ENCODE results near the gene CEP126. TPM values are rescaled to one million over a fixed set of nuclear protein-coding genes. Genes with fewer than 3 reads are reported as not detected.

CEP126 gene
- total RNA-seq, 1 donor from 2014 or later, result 2.1 TPM

DNA sequence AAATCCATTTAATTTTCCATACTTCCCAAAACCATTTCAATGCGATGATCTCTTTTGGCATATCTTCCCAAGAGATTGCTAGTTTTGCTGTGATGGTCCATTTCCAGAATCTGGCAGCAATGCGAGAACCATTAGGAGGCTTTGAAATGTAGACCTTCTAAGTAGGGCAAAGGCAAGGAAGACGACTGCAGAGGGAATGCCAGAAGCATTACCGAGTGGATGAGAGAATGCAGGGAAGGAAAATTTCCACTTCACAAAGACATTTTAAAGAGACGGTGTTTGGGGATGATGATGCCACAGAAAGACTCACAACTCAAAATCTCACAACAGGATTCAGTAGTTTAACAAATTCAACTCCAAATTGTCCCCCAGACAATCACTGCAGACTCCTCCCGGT, 471 bp upstream of the CEP126 start:
- no peaks in the 10 kb centered on the region for H3K36me3 Mint-ChIP-seq (ENCODE audit: low read depth, unreplicated experiment)
- peaks cover 18% of the 10 kb centered on the region for H3K4me1 ChIP-seq (ENCODE audit: insufficient read depth, low read length)
- H3K27ac ChIP-seq (ENCODE audit: low read depth, low read length), result peak overlapping the region; percentile 85
- DNase-seq (ENCODE audit: low read depth) (peak; percentile 25), FAIRE-seq (no peak)
- no peaks in the 10 kb centered on the region for H3K36me3 ChIP-seq (ENCODE audit: insufficient read depth, low read length)
- peak overlapping the region; percentile 95 for H3K4me3 Mint-ChIP-seq (ENCODE audit: unreplicated experiment)
- H2AFZ ChIP-seq (ENCODE audit: low read depth, low read length), result peak overlapping the region; percentile 94
- peak overlapping the region; percentile 84 for H3K9ac ChIP-seq (ENCODE audit: low read length)
- no peaks in the 10 kb centered on the region for H3K9me3 Mint-ChIP-seq (ENCODE audit: unreplicated experiment)
- TF ChIP-seq EZH2 (IDR thresholded peaks at IDR 0.05; ENCODE audit: insufficient read depth, low read length), result no peak
- TF ChIP-seq, protein P1, sequence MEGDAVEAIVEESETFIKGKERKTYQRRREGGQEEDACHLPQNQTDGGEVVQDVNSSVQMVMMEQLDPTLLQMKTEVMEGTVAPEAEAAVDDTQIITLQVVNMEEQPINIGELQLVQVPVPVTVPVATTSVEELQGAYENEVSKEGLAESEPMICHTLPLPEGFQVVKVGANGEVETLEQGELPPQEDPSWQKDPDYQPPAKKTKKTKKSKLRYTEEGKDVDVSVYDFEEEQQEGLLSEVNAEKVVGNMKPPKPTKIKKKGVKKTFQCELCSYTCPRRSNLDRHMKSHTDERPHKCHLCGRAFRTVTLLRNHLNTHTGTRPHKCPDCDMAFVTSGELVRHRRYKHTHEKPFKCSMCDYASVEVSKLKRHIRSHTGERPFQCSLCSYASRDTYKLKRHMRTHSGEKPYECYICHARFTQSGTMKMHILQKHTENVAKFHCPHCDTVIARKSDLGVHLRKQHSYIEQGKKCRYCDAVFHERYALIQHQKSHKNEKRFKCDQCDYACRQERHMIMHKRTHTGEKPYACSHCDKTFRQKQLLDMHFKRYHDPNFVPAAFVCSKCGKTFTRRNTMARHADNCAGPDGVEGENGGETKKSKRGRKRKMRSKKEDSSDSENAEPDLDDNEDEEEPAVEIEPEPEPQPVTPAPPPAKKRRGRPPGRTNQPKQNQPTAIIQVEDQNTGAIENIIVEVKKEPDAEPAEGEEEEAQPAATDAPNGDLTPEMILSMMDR (IDR thresholded peaks at IDR 0.05; ENCODE audit: insufficient read depth, low read depth, low read length), result no peak
- no peaks in the 10 kb centered on the region for H3K9me3 ChIP-seq (ENCODE audit: insufficient read depth, low read depth, low read length)
- peak overlapping the region; percentile 70 for H3K27ac Mint-ChIP-seq (ENCODE audit: unreplicated experiment)
- peak overlapping the region; percentile 77 for H3K4me3 ChIP-seq (ENCODE audit: insufficient read depth, low read depth, low read length)
- no peaks in the 10 kb centered on the region for H3K27me3 ChIP-seq (ENCODE audit: insufficient read depth, low read length)
- H4K20me1 ChIP-seq (ENCODE audit: insufficient read depth, low read length), result no peaks in the 10 kb centered on the region
- no peaks in the 10 kb centered on the region for H3K79me2 ChIP-seq (ENCODE audit: insufficient read depth, low read length)
- no peaks in the 10 kb centered on the region for H3K27me3 Mint-ChIP-seq (ENCODE audit: low read depth, unreplicated experiment)
- no peaks in the 10 kb centered on the region for H3K4me1 Mint-ChIP-seq (ENCODE audit: low read depth, unreplicated experiment)
- H3K4me2 ChIP-seq (ENCODE audit: low read length), result peak overlapping the region; percentile 98

DNA sequence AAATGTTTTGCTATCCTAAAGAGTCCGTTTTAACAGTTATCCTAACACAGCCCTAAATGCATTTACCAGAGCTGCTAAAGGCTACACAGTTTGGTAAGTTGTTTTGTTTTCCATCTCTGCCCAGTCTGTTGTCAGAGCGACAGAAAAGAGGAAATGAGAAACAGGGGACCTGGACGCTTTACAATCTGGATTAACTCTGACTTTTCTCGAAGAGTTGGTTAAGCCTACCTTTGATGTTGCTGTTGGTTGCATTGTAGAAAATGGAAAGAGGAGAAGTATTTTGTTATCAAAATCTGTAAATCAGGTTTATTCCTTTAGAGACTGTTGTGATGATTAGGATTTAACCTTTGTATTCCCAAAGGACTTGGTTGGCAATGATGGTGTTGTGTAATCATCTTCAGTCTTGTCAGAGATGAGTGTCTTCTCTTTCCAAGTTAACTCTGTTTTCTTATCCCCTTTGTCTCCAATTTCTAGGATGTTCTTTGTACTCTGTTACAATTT, 1.0 kb downstream of the CEP126 start:
- Histone ChIP-seq H3K9ac (ENCODE audit: low read length) (peak overlapping the region; percentile 84), H3K4me1 (ENCODE audit: insufficient read depth, low read length) (peaks cover 18% of the 10 kb centered on the region), H3K79me2 (ENCODE audit: insufficient read depth, low read length) (no peaks in the 10 kb centered on the region), H3K27ac (ENCODE audit: low read depth, low read length) (peak overlapping the region; percentile 85), H2AFZ (ENCODE audit: low read depth, low read length) (peak overlapping the region; percentile 94), H3K4me2 (ENCODE audit: low read length) (peak overlapping the region; percentile 98), H3K4me3 (ENCODE audit: insufficient read depth, low read depth, low read length) (peak overlapping the region; percentile 77), H3K27me3 (ENCODE audit: insufficient read depth, low read length) (no peaks in the 10 kb centered on the region), H3K9me3 (ENCODE audit: insufficient read depth, low read depth, low read length) (no peaks in the 10 kb centered on the region), H3K36me3 (ENCODE audit: insufficient read depth, low read length) (no peaks in the 10 kb centered on the region), H4K20me1 (ENCODE audit: insufficient read depth, low read length) (no peaks in the 10 kb centered on the region)
- no peaks in the 10 kb centered on the region for H3K4me1 Mint-ChIP-seq (ENCODE audit: low read depth, unreplicated experiment)
- no peaks in the 10 kb centered on the region for H3K27me3 Mint-ChIP-seq (ENCODE audit: low read depth, unreplicated experiment)
- FAIRE-seq (peak; percentile 91), DNase-seq (ENCODE audit: low read depth) (peak; percentile 25)
- peak overlapping the region; percentile 95 for H3K4me3 Mint-ChIP-seq (ENCODE audit: unreplicated experiment)
- H3K36me3 Mint-ChIP-seq (ENCODE audit: low read depth, unreplicated experiment), result no peaks in the 10 kb centered on the region
- H3K9me3 Mint-ChIP-seq (ENCODE audit: unreplicated experiment), result no peaks in the 10 kb centered on the region
- H3K27ac Mint-ChIP-seq (ENCODE audit: unreplicated experiment), result peak overlapping the region; percentile 96
- TF ChIP-seq EZH2 (IDR thresholded peaks at IDR 0.05; ENCODE audit: insufficient read depth, low read length), result no peak
- TF ChIP-seq, protein P1 (IDR thresholded peaks at IDR 0.05; ENCODE audit: insufficient read depth, low read depth, low read length), result no peak

DNA sequence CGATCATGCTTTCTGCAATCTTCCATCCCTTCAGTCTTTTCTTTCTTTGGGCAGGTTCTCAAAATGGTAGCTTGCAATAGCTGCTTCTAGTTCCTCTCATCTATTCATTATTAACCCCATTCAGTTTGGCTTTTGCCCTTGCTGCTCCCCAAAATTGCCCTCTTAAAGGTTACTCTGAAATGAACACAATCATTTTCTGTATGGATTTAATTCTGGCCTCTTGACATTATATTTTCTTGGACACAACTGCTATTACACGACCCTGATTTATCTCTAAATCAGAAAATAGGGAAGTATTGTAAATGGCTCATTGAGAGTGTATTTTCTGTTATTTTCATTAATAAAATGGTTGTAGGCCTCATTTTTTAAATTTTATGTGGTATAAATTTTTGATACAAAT, 1.6 kb downstream of the CEP126 start, which contains the start of gene ANGPTL5:
Gene ANGPTL5 (minus strand): TSS at position 101 of the 400 bp plus-strand sequence. CDS start 8,613 bp downstream, outside the sequence.
- H3K9me3 ChIP-seq (ENCODE audit: insufficient read depth, low read depth, low read length), result no peaks in the 10 kb centered on the region
- H3K36me3 ChIP-seq (ENCODE audit: insufficient read depth, low read length), result no peaks in the 10 kb centered on the region
- Mint-ChIP-seq H3K4me1 (ENCODE audit: low read depth, unreplicated experiment) (no peaks in the 10 kb centered on the region), H3K9me3 (ENCODE audit: unreplicated experiment) (no peaks in the 10 kb centered on the region), H3K36me3 (ENCODE audit: low read depth, unreplicated experiment) (no peaks in the 10 kb centered on the region), H3K27me3 (ENCODE audit: low read depth, unreplicated experiment) (no peaks in the 10 kb centered on the region), H3K27ac (ENCODE audit: unreplicated experiment) (peak within 1 kb of the TSS; percentile 96), H3K4me3 (ENCODE audit: unreplicated experiment) (peak within 1 kb of the TSS; percentile 95)
- peak within 1 kb of the TSS; percentile 85 for H3K27ac ChIP-seq (ENCODE audit: low read depth, low read length)
- no peaks in the 10 kb centered on the region for H4K20me1 ChIP-seq (ENCODE audit: insufficient read depth, low read length)
- TF ChIP-seq, protein P1 (IDR thresholded peaks at IDR 0.05; ENCODE audit: insufficient read depth, low read depth, low read length), result no peak
- no peak for TF ChIP-seq EZH2 (IDR thresholded peaks at IDR 0.05; ENCODE audit: insufficient read depth, low read length)
- no peaks in the 10 kb centered on the region for H3K79me2 ChIP-seq (ENCODE audit: insufficient read depth, low read length)
- H3K9ac ChIP-seq (ENCODE audit: low read length), result peak within 1 kb of the TSS; percentile 84
- H3K4me1 ChIP-seq (ENCODE audit: insufficient read depth, low read length), result peaks cover 18% of the 10 kb centered on the region
- FAIRE-seq (no peak), DNase-seq (ENCODE audit: low read depth) (no peak)
- no peaks in the 10 kb centered on the region for H3K27me3 ChIP-seq (ENCODE audit: insufficient read depth, low read length)
- H3K4me2 ChIP-seq (ENCODE audit: low read length), result peak within 1 kb of the TSS; percentile 98
- H3K4me3 ChIP-seq (ENCODE audit: insufficient read depth, low read depth, low read length), result peak within 1 kb of the TSS; percentile 77
- H2AFZ ChIP-seq (ENCODE audit: low read depth, low read length), result peak within 1 kb of the TSS; percentile 94

Data from astrocyte (in vitro differentiated cells and primary cell).